HG03439 (cell line): ENCODE results near the gene SH3BP4.

Source experiments
- ATAC-seq: cut with Tn5 transposase; IDR thresholded peaks from one replicate; pipeline ENCODE4 v1.9.1; 2021; ENCODE audit warnings: mild to moderate bottlenecking, moderate library complexity; ENCODE audit not compliant: unreplicated experiment

SH3BP4 gene

GRCh38 chr2:234981197-234982095, 29.6 kb downstream of the SH3BP4 start:
- no peak for ATAC-seq

- ATAC-seq, result no peak
These were observed 30.4 kb downstream of the SH3BP4 start for GRCh38 chr2:234982096-234982834.

DNA sequence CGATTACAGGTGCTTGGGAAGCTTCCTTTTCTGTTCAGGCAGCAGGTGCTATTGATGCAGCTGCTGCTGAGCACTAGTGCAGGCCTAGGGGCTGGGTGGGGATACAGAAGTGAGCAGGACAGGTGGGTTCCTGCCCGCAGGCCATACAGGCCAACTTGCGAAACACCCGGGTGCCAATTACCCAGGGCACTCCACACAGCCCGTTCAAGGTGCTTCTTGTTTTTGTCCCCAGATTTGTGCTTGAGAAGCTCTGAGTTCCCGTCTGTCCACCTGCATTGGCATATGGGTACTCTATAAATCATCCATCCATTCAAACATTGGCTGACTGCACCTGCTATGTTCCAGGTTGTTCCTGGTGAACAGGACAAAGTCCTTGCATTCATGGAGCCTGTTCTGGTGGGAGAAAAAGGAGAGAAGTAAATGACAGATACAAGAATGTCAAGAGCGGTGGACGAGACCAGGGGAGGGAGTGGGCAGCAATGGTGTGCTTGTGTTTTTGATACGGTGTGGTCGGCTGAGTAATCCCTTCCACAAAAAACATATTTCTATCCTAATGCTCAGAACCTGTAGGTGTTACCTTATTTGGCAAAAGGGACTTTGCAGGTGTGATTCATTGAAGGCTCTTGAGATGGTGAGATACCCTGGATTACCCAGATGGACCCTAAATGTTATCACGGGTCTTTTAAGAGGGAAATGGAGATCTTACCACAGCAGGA, 31.4 kb downstream of the SH3BP4 start:
- ATAC-seq, result no peak

DNA sequence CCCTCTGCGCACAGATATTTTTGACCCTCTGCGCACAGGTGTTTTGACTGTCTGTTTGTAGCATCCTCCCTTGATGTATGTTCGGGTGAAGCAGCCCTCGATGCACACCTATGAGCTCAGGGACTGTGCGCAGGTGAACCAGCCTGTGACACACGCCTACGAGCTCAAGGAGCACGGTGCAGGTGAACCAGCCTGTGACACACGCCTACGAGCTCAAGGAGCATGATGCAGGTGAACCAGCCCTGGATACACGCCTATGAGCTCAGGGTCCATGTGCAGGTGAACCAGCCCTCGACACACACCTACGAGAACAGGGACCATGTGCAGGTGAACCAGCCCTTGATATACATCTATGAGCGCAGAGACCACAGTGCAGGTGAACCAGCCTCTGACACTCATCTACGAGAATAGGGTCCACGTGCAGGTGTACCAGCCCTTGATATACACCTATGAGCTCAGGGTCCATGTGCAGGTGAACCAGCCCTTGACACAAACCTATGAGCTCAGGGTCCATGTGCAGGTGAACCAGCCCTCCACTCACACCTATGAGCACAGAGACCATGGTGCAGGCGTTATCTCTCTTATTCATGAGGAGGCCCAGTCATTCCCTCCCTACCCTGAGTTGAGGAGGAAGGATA, 33.9 kb downstream of the SH3BP4 start:
- ATAC-seq, result no peak

DNA sequence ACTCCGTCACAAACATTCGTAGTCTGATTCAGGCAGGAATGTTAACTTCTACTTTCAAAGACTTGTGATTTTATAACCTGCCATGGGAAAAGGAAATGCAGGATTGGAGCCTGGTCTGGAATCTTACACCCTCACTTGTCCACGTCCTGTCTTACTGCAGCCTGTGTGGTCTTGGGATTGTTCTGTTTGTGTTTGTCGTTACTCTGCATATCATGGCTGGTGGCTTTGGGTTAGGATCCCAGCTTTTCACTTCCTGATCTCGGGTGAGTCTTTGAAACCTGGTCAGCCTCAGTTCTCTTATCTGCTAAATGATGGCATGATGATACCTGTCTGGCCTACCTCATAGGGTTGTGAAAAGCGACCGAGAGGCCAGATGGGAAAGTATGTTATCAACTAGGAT, 34.6 kb downstream of the SH3BP4 start:
- no peak for ATAC-seq

- ATAC-seq, result no peak
These were observed 35.3 kb downstream of the SH3BP4 start for GRCh38 chr2:234986876-234987720.

- ATAC-seq, result no peak
These were observed 35.9 kb downstream of the SH3BP4 start for GRCh38 chr2:234987754-234988153.

DNA sequence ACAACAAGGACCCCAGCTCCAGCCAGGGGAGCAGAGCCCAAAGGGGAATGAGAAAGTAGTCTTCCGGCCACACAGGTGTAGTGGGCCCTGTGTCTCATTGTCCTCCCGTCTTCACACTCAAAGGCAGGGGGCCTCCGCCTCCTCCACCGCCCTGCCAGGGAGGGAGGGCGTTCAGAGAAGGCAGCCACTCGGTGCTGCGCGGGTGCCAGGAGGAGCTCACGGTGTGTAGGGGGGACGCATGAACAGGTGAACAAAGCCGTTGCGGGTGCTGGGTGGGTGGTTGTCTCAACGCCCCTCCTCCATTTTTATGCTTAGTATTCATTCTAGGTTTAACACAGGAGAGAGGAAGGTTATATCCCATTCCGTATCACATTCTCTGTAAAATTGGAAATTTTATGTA, 36.7 kb downstream of the SH3BP4 start:
- ATAC-seq, result no peak

GRCh38 chr2:234989183-234989701, 37.4 kb downstream of the SH3BP4 start:
- no peak for ATAC-seq

GRCh38 chr2:234990300-234990699, 38.5 kb downstream of the SH3BP4 start:
- ATAC-seq, result no peak

DNA sequence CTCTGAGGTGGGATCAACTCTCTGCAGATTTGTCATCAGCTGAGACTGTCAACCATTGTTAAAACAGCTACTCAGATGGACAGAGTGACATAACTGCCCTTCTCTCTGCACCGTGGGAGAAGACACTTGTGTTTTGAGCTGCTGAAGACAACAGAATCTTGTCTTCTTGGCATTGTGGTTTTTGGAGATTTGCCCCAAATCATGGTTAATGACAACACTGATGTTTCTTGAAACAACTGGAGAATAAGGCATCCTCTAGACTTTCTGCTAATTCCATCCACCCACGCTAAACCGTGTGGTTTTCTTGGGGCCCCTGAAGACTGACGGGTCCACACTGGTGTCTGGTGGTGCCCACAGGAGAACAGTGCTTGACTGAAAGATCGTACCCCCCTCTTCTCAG, 39.5 kb downstream of the SH3BP4 start:
- no peak for ATAC-seq

- no peak for ATAC-seq
These were observed 40.0 kb downstream of the SH3BP4 start for GRCh38 chr2:234991793-234992192.

GRCh38 chr2:234992196-234992595, 40.4 kb downstream of the SH3BP4 start:
- no peak for ATAC-seq

DNA sequence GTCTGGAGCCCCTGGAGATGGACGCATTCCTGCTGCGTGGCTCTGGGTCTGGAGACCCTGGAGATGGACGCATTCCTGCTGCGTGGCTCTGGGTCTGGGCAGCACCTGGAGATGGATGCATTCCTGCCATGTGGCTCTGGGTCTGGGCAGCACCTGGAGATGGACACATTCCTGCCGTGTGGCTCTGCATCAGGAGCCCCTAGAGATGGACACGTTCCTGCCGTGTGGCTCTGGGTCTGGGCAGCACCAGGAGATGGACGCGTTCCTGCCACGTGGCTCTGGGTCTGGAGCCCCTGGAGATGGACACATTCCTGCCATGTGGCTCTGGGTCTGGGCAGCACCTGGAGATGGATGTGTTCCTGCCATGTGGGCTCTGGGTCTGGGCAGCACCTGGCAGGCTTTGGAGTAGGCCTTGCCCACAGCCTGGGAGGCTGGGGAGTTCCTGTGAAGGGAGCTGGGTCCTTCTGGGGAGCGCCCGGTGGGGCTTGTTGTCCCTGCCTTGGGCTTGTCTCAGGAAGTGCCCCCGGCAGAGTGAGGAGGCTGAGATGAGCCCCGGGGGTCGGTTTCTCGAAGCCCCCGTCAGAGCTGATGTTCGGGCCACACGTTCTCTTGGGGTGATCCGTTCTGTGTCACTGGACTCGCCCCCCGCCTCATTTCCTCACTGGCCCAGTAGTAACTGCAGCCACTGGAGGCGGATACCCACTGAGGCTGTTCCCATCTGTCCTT, 41.0 kb downstream of the SH3BP4 start:
- ATAC-seq, result no peak

GRCh38 chr2:234993541-234993981, 41.7 kb downstream of the SH3BP4 start:
- ATAC-seq, result no peak

DNA sequence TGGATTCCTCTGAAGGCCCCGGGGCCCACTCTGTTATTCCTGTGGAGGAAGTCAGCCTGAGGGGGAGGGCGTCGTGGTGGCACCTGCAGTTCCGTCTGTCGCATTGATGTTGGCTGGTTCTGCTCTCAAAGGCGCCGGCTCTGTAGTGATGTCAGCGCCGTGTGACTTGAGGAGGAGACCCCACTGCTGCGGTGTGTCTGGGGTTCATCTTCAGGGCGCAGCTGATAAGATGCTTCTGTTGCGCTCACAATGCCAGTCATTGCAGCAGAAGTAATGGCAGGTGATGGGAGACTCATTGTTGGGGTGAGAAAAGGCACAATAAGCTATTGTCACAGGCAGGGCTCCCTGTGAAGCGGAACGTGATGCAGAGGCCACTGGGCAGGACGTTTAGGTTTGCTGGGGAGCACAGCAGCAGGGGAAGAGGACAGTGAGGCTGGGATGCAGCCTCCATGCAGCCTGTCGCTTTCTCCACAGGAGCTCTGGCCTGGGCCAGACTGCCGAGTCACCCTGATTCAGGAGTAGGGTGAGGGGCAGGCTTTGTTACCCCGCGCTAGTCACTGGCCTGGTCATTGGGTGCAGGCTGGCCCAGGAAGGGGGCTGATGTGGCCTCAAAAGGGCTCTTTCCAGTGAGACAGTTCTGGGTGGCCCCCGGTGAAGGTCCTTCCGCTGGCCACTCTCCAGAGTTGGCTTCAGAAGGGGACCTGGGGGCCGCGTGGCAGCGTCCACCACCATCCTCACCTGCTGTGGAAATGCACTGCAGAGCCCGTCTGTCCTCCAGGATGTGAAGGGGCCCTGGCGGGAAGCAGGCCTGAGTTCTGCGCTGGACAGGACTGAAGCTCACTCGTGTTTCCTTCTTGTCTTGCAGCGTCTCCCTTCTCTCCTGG, 42.9 kb downstream of the SH3BP4 start:
- no peak for ATAC-seq

DNA sequence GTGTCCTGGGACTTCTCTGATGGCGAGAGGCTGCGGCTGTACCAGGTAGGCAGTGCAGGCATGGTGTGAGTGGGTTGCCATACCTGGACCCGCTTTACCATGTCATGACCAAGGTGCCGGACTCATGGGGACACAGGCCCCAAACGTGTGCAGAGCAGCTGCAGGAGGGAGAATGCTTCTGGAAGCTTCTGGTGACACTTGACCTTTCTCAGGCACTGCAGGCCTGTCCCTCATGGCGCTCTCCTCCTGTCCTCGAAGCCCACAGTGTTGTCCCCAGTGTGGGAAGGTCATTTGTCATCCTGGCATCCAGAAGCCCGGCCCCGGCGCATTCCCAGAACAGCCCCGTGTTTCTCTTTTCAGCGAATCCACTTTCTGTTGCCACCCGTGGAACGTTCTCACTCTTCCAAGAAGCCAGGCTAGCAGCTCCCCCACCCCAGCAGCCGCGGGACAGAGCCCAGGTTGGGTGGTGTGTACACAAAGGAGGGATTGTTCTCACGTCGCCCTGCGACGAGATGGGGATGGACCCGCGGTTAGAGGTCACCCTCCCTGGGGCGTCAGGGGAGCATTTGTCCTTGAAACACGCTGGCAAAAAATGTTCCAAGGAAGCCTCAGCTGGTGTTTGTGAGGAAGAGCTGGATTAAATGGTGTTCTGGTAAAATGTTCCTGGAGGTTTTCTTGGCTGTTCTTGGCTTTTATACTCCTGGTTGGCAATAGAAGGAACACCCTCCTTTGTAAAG, 43.7 kb downstream of the SH3BP4 start:
- ATAC-seq, result no peak
